ENCODE measurements around the gene RAB6D.

DNA sequence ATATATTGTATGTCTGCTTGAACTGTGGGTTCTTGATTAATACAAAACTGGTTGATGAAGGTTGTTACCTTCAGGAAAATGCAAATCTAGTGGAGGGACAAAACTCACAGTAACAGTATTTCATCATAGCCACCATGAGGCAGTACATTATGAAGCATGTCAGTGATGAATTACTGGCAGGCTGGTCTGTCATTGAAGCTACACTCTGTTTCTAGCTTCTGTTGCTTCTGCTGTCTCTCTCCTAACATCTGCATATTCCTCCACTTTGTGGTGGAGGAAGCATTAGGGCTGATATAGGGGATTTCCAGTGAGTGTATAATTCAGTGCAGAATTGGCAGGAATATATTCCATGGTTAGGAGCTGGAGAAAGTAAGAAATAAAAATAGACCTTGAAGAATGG, 44.2 kb upstream of the RAB6D start:
- TF ChIP-seq, protein P1, sequence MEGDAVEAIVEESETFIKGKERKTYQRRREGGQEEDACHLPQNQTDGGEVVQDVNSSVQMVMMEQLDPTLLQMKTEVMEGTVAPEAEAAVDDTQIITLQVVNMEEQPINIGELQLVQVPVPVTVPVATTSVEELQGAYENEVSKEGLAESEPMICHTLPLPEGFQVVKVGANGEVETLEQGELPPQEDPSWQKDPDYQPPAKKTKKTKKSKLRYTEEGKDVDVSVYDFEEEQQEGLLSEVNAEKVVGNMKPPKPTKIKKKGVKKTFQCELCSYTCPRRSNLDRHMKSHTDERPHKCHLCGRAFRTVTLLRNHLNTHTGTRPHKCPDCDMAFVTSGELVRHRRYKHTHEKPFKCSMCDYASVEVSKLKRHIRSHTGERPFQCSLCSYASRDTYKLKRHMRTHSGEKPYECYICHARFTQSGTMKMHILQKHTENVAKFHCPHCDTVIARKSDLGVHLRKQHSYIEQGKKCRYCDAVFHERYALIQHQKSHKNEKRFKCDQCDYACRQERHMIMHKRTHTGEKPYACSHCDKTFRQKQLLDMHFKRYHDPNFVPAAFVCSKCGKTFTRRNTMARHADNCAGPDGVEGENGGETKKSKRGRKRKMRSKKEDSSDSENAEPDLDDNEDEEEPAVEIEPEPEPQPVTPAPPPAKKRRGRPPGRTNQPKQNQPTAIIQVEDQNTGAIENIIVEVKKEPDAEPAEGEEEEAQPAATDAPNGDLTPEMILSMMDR (IDR thresholded peaks at IDR 0.05) = no peak
- TF ChIP-seq POLR2A (IDR thresholded peaks at IDR 0.05) = no peak
